Measurements from ENCODE around the gene SKOR2.

The SKOR2 gene

DNA sequence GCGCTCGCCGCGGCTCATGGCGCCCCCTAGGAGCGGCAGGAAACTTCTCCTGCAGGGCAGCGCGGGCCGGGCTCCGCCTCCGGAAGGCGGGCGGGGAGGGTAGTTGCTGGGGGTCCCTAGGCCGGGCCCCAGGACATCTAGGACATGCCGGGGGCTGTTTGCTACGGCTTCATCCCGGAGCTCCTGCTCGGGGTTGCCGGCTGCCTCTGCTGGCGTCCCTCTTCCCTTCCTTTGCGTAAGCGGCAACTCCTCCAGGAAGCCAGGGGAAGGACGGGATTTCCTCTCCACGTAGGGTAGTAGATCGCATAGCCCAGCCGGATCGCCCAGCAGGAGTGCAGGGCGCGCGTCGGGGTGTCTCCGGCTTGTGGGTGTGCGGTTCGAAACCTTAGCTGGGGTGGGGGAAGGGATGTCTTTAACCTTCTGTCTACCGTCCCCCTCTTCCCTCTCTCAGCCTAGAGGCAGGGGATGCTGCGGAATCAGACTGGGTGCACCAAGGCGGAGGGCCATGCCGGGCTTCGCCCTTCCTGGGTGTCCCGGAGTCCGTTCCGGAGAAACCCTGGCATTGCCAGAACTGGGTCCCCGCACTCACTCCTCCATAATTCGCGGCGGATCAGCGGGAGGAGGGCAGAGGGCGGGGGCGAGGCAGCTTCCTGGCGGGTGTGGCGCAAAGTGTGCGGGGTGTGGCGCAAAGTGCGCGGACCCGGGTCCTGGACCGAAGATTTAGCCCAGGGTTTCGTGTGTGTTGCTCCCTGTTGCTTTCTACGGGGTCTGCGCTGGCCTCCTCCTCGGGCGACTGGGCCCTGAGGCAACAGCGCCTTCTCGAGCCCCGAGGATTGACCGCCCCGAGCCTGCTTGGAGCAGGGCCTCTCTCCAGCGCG, 12.2 kb upstream of the SKOR2 start:
- TF ChIP-seq, protein P1, sequence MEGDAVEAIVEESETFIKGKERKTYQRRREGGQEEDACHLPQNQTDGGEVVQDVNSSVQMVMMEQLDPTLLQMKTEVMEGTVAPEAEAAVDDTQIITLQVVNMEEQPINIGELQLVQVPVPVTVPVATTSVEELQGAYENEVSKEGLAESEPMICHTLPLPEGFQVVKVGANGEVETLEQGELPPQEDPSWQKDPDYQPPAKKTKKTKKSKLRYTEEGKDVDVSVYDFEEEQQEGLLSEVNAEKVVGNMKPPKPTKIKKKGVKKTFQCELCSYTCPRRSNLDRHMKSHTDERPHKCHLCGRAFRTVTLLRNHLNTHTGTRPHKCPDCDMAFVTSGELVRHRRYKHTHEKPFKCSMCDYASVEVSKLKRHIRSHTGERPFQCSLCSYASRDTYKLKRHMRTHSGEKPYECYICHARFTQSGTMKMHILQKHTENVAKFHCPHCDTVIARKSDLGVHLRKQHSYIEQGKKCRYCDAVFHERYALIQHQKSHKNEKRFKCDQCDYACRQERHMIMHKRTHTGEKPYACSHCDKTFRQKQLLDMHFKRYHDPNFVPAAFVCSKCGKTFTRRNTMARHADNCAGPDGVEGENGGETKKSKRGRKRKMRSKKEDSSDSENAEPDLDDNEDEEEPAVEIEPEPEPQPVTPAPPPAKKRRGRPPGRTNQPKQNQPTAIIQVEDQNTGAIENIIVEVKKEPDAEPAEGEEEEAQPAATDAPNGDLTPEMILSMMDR (IDR thresholded peaks at IDR 0.05): peak; percentile 82
- no peak for TF ChIP-seq ZFX (IDR thresholded peaks at IDR 0.05; ENCODE audit: borderline replicate concordance)
- H3K27ac ChIP-seq: no peak overlapping the region

DNA sequence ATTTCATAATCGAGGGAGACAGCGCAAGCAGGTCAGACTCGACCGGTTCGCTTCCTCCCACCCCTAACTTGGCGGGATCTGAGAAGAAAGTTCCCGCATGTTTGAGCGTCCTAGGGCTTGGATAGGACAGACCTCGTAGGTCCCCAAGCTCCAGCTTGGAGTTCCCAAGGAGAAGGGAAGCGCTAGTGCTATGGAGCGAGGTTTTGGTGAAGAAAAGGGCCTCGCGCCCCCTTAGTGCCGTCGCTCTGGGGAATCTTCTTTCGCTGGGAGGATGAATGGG, 11.6 kb upstream of the SKOR2 start:
- TF ChIP-seq ZFX (IDR thresholded peaks at IDR 0.05; ENCODE audit: borderline replicate concordance): no peak
- TF ChIP-seq, protein P1 (IDR thresholded peaks at IDR 0.05): no peak
- no peak overlapping the region for H3K27ac ChIP-seq

DNA sequence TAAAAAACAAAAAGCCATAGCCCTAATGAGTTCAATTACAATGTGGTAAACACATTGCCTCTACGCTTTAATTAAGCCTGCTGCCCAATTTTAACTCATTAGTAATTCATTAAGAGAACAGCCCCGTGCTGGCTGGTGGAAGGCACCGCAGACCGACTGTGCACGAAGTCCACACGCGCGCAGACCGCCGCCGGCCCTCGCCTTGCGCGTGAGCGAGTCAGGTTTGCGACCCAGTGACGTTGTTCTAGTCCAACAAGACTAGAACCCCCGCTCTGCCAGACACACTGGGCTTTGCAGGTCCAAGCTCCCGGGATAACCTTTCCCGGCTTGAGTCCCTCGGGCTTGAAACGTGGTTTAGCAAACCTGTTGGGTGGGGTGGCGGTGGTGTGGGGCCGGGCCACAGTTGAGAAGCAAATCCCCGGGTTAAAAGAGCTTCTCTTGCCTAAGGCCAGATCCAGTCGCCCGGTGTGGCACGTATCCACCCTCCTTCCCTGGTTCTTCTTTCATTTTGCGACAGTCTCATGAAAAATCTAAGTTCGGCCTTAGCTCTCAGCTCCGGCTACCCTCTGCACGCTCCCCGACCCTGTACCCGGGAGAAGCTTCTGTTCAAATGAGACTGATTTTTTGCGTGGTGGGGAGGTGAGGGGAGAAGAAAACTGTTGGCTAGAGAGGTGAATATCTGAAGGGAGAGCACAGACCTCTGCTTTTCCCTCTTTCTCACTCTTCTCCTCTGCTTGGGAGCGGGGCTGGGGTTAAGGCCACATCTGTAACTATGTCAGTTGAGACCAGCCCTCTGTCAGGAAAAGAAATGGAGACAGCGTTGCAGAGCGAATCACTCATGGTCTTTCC, 11.1 kb upstream of the SKOR2 start:
- TF ChIP-seq, protein P1 (IDR thresholded peaks at IDR 0.05): no peak
- TF ChIP-seq ZFX (IDR thresholded peaks at IDR 0.05; ENCODE audit: borderline replicate concordance): no peak
- no peak overlapping the region for H3K27ac ChIP-seq

DNA sequence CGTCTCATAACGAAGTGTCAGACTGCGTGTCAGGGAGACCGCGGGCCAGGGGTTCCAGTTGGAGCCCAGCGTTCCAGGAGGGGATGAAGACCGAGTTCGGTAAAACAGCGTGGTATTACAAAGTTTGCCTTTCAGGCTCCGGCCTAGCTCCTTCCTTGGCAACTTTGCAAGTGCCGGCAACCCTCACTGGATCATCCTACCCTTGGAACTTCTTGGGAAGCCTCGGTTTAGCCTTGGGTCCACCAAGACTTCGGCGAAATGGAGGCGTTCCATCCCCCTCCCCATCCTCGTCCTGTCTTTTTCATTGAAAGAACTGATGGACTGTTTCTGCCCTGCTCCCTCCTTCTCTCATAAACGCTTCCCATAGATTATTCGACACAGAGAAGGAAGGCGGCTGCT, 10.4 kb upstream of the SKOR2 start:
- TF ChIP-seq, protein P1 (IDR thresholded peaks at IDR 0.05): no peak
- TF ChIP-seq ZFX (IDR thresholded peaks at IDR 0.05; ENCODE audit: borderline replicate concordance): no peak
- no peak overlapping the region for H3K27ac ChIP-seq

DNA sequence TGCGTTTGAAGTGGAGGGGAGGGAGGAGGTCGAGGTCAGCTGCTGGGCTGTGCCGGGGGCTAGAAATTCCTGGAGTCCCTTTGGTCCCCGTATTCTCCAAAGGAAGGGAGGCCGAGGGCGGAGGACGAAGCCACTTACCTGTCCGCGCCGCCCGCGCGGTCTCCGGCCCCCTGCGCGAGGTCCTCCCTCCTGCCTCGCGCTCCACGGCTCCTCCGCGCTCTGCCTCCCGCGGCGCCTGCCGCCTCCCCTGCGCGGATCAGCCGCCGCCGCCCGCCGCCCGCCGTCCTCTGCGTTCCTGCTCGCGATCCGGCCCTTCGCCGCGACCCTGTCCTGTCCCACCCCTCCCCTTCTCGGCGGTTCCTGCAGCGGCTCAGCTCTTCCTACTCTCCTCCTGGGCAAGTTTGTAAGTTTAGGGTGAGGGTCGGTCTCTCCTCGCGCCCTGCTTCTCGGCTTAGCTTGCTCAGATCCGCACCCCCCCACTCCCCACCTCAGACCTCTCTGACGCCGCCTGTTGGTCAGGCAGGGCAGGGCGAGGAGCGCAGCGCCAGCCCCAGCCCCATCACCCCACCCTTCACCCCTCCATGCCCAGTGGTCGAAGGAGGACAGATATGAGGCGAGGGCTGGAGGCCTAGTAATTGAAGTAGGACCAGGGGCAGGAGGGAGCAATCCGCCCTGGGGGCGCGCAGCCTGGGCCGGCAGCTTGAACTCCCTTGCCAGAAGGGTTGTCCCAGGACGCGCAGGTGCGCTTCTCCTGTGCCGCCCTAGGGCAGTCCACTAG, 9.7 kb upstream of the SKOR2 start:
- H3K27ac ChIP-seq: no peak overlapping the region
- TF ChIP-seq, protein P1 (IDR thresholded peaks at IDR 0.05): peak; percentile 28
- no peak for TF ChIP-seq ZFX (IDR thresholded peaks at IDR 0.05; ENCODE audit: borderline replicate concordance)

DNA sequence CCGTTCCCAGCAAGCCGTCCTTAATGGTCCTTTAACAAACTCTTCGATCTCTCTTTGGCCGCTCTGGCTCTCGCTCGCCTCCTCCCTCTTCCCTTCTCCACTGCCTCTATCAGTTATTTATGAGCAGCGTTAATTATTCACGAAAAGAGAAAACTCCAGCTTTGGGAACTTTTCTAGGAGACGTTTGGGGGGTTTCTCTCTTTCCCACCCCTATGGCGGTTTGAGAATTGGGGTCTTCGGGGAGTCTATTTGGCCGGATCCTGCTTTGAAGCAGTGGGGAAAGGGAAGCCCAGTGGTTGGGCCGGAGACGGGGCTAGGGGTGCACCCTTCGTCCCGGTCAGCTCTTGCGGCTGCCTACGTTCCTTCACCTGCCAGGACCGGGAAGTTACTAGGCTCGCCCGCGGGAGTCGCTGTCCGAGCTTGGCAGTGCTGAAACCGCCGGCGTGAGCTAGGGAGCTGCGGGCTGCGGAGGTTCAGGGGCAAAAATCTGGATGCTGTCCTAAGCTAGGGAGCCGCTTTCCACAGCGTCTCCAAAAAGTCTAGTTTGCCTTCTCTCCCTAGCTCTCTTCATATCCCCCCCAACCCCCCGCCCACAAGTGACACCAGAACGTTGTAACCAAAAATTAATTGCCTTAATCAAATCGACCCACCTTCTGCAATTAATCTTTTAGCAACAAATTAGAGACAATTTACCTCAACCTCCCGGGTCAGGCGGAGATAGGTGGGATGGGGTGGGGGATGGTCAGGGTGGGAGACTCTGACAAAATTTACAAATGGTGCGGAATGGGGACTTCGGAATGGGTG, 8.9 kb upstream of the SKOR2 start:
- TF ChIP-seq ZFX (IDR thresholded peaks at IDR 0.05; ENCODE audit: borderline replicate concordance): no peak
- TF ChIP-seq, protein P1 (IDR thresholded peaks at IDR 0.05): peak; percentile 51
- no peak overlapping the region for H3K27ac ChIP-seq
